ENCODE measurements around the gene SSBP3. TPM values are rescaled to one million over a fixed set of nuclear protein-coding genes. Genes with fewer than 3 reads are reported as not detected.

Gene SSBP3
- total RNA-seq, 2 donors from 2014 or later, result 63.8 to 76.5 TPM

- H3K36me3 ChIP-seq, result no peaks in the 10 kb centered on the region
- peaks cover 11% of the 10 kb centered on the region for H3K4me1 ChIP-seq
- H3K27me3 ChIP-seq, result no peaks in the 10 kb centered on the region
- DNase-seq, result no peak
- no peak overlapping the region for H3K4me3 ChIP-seq
- peak overlapping the region in 1 of 2 donors; percentile 30 for H3K9ac ChIP-seq (ENCODE audit: low read depth in 2 of 2, low read length in 2 of 2)
- H3K9me3 ChIP-seq, result no peaks in the 10 kb centered on the region
- TF ChIP-seq CTCF (IDR thresholded peaks at IDR 0.05), result no peak
- intact Hi-C loops (cut with DNase I), result no loop called here
- H3K27ac ChIP-seq, result no peak overlapping the region
These were observed 41.2 kb downstream of the SSBP3 start for GRCh38 chr1:54364995-54365394.

- DNase-seq, result no peak
- Histone ChIP-seq H3K9ac (ENCODE audit: low read depth in 2 of 2, low read length in 2 of 2) (no peak overlapping the region), H3K27ac (no peak overlapping the region), H3K4me1 (peaks cover 11% of the 10 kb centered on the region), H3K9me3 (no peaks in the 10 kb centered on the region), H3K27me3 (no peaks in the 10 kb centered on the region), H3K36me3 (no peaks in the 10 kb centered on the region), H3K4me3 (no peak overlapping the region)
- intact Hi-C loops (cut with DNase I), result no loop called here
- TF ChIP-seq CTCF (IDR thresholded peaks at IDR 0.05), result no peak
These were observed 41.6 kb downstream of the SSBP3 start for GRCh38 chr1:54364582-54364981.

- Histone ChIP-seq H3K9ac (ENCODE audit: low read depth in 2 of 2, low read length in 2 of 2) (no peak overlapping the region), H3K4me1 (peaks cover 11% of the 10 kb centered on the region), H3K36me3 (no peaks in the 10 kb centered on the region), H3K27ac (no peak overlapping the region), H3K27me3 (no peaks in the 10 kb centered on the region), H3K9me3 (no peaks in the 10 kb centered on the region), H3K4me3 (no peak overlapping the region)
- TF ChIP-seq CTCF (IDR thresholded peaks at IDR 0.05), result no peak
- intact Hi-C loops (cut with DNase I), result no loop called here
- no peak for DNase-seq
These were observed 42.3 kb downstream of the SSBP3 start for GRCh38 chr1:54363925-54364324.

GRCh38 chr1:54362881-54363340, 43.3 kb downstream of the SSBP3 start:
- H3K4me3 ChIP-seq, result no peak overlapping the region
- no peaks in the 10 kb centered on the region for H3K9me3 ChIP-seq
- no peak for TF ChIP-seq CTCF (IDR thresholded peaks at IDR 0.05)
- no peak overlapping the region for H3K9ac ChIP-seq (ENCODE audit: low read depth in 2 of 2, low read length in 2 of 2)
- H3K36me3 ChIP-seq, result peaks cover 5% of the 10 kb centered on the region
- H3K4me1 ChIP-seq, result peaks cover 11% of the 10 kb centered on the region
- H3K27ac ChIP-seq, result no peak overlapping the region
- no peaks in the 10 kb centered on the region for H3K27me3 ChIP-seq
- intact Hi-C loops (cut with DNase I), result no loop called here
- DNase-seq, result no peak

GRCh38 chr1:54361342-54361741, 44.9 kb downstream of the SSBP3 start:
- H3K4me1 ChIP-seq, result peaks cover 23% of the 10 kb centered on the region
- intact Hi-C loops (cut with DNase I), result no loop called here
- peaks cover 5% of the 10 kb centered on the region for H3K36me3 ChIP-seq
- no peak for DNase-seq
- TF ChIP-seq CTCF (IDR thresholded peaks at IDR 0.05), result no peak
- no peaks in the 10 kb centered on the region for H3K9me3 ChIP-seq
- no peak overlapping the region for H3K27ac ChIP-seq
- H3K9ac ChIP-seq (ENCODE audit: low read depth in 2 of 2, low read length in 2 of 2), result no peak overlapping the region
- no peak overlapping the region for H3K4me3 ChIP-seq
- H3K27me3 ChIP-seq, result no peaks in the 10 kb centered on the region
